ENCODE data around the gene SLC30A1. TPM values are rescaled to one million over a fixed set of nuclear protein-coding genes. Genes with fewer than 3 reads are reported as not detected.
"Not testable (repeated sequence)": the region's sequence is repeated elsewhere in the genome, so short reads cannot be mapped to it uniquely, and the experiment has no call there.

The SLC30A1 gene
- total RNA-seq (2014; rRNA removed; shearing (Covaris generic)) (40.0 and 46.9 TPM in 2 replicates), polyA plus RNA-seq (2016; fragmentation: Nextera tagmentation; extraction: Ambion mirVana) (22.7 and 23.0 TPM in 2 replicates)

GRCh38 chr1:211578640-211579439, at the start of gene SLC30A1:
TSS of gene SLC30A1 (minus strand) at chr1:211579161. CDS start at chr1:211578612, 549 bp downstream.
- TF ChIP-seq EZH2phosphoT487 (IDR thresholded peaks at IDR 0.05; ENCODE audit: insufficient read depth, low read depth) (no peak), EZH2 (IDR thresholded peaks at IDR 0.05; ENCODE audit: insufficient read depth, poor library complexity, severe bottlenecking) (no peak)
- Histone ChIP-seq H3K36me3 (ENCODE audit: low read depth) (peaks cover 21% of the 10 kb centered on the region), H3K79me2 (ENCODE audit: insufficient read depth) (peaks cover 50% of the 10 kb centered on the region), H2AFZ (peak within 1 kb of the TSS; percentile 71), H3K4me3 (peak within 1 kb of the TSS; percentile 95), H3K27me3 (replicated peaks; ENCODE audit: insufficient read depth) (no peaks in the 10 kb centered on the region), H3K9me2 (ENCODE audit: insufficient read depth) (no peaks in the 10 kb centered on the region), H3K27ac (peak within 1 kb of the TSS; percentile 81), H4K20me1 (ENCODE audit: insufficient read depth) (peaks cover 24% of the 10 kb centered on the region; the same call in 1 of the 2 replicates), H3K4me2 (ENCODE audit: unreplicated experiment) (peak within 1 kb of the TSS; percentile 88), H3F3A (ENCODE audit: insufficient read depth) (peaks cover 41% of the 10 kb centered on the region), H3K9me3 (ENCODE audit: low read depth) (no peaks in the 10 kb centered on the region), H3K9ac (peak within 1 kb of the TSS; percentile 89), H3K4me1 (ENCODE audit: insufficient read depth) (peaks cover 62% of the 10 kb centered on the region)
- DNase-seq = peak; percentile 100
- in situ Hi-C loops (cut with MboI) = no loop called here
- WGBS, 2 experiments (ENCODE audit: low coverage in 1 of 2, low lambda C conversion rate in 2 of 2, missing lambda C conversion rate in 2 of 2) = 1% methylated on average over 75 to 84 of the region's 98 CpGs

- H3K9me3 ChIP-seq (ENCODE audit: low read depth) = no peaks in the 10 kb centered on the region
- H3K9ac ChIP-seq = no peak overlapping the region
- no peak for TF ChIP-seq EZH2phosphoT487 (IDR thresholded peaks at IDR 0.05; ENCODE audit: insufficient read depth, low read depth)
- TF ChIP-seq EZH2 (IDR thresholded peaks at IDR 0.05; ENCODE audit: insufficient read depth, poor library complexity, severe bottlenecking) = no peak
- H3F3A ChIP-seq (ENCODE audit: insufficient read depth) = no peaks in the 10 kb centered on the region
- H3K4me3 ChIP-seq = no peak overlapping the region
- no peaks in the 10 kb centered on the region for H3K79me2 ChIP-seq (ENCODE audit: insufficient read depth)
- no peak for DNase-seq
- no peak overlapping the region for H3K4me2 ChIP-seq (ENCODE audit: unreplicated experiment)
- WGBS, 2 experiments (ENCODE audit: low coverage in 1 of 2, low lambda C conversion rate in 2 of 2, missing lambda C conversion rate in 2 of 2) = 48 to 57% methylated on average over 4 of the region's 4 CpGs
- no peaks in the 10 kb centered on the region for H3K27me3 ChIP-seq (replicated peaks; ENCODE audit: insufficient read depth)
- no peaks in the 10 kb centered on the region for H3K9me2 ChIP-seq (ENCODE audit: insufficient read depth)
- no peak overlapping the region for H2AFZ ChIP-seq
- no peaks in the 10 kb centered on the region for H4K20me1 ChIP-seq (ENCODE audit: insufficient read depth)
- H3K4me1 ChIP-seq (ENCODE audit: insufficient read depth) = 0 out of 2 replicates have a peak, but pooled peaks cover 5% of the 10 kb centered on the region
- no peak overlapping the region for H3K27ac ChIP-seq
- in situ Hi-C loops (cut with MboI) = no loop called here
- no peaks in the 10 kb centered on the region for H3K36me3 ChIP-seq (ENCODE audit: low read depth)
Measured at GRCh38 chr1:211628417-211628816, 49.5 kb upstream of the SLC30A1 start.

- Histone ChIP-seq H3K36me3 (ENCODE audit: low read depth) (no peaks in the 10 kb centered on the region), H3K27me3 (replicated peaks; ENCODE audit: insufficient read depth) (no peaks in the 10 kb centered on the region), H3K4me1 (ENCODE audit: insufficient read depth) (no peaks in the 10 kb centered on the region), H3K4me3 (no peak overlapping the region), H3K9me3 (ENCODE audit: low read depth) (no peaks in the 10 kb centered on the region), H2AFZ (no peak overlapping the region), H4K20me1 (ENCODE audit: insufficient read depth) (no peaks in the 10 kb centered on the region), H3K9ac (no peak overlapping the region), H3F3A (ENCODE audit: insufficient read depth) (no peaks in the 10 kb centered on the region), H3K9me2 (ENCODE audit: insufficient read depth) (no peaks in the 10 kb centered on the region), H3K79me2 (ENCODE audit: insufficient read depth) (no peaks in the 10 kb centered on the region), H3K27ac (no peak overlapping the region), H3K4me2 (ENCODE audit: unreplicated experiment) (no peak overlapping the region)
- TF ChIP-seq EZH2 (IDR thresholded peaks at IDR 0.05; ENCODE audit: insufficient read depth, poor library complexity, severe bottlenecking) (no peak), EZH2phosphoT487 (IDR thresholded peaks at IDR 0.05; ENCODE audit: insufficient read depth, low read depth) (no peak)
- DNase-seq = no peak
- in situ Hi-C loops (cut with MboI) = no loop called here
- WGBS, 2 experiments (ENCODE audit: low coverage in 1 of 2, low lambda C conversion rate in 2 of 2, missing lambda C conversion rate in 2 of 2) = 95% methylated on average over 4 of the region's 4 CpGs
Measured at GRCh38 chr1:211627259-211627658, 48.3 kb upstream of the SLC30A1 start.

- in situ Hi-C loops (cut with MboI); H3F3A ChIP-seq (ENCODE audit: insufficient read depth); H3K27me3 ChIP-seq (replicated peaks; ENCODE audit: insufficient read depth); H3K4me2 ChIP-seq (ENCODE audit: unreplicated experiment); H3K79me2 ChIP-seq (ENCODE audit: insufficient read depth); DNase-seq; H3K4me3 ChIP-seq; H3K9me3 ChIP-seq (ENCODE audit: low read depth); H3K9ac ChIP-seq; H4K20me1 ChIP-seq (ENCODE audit: insufficient read depth); H3K9me2 ChIP-seq (ENCODE audit: insufficient read depth); H2AFZ ChIP-seq; H3K4me1 ChIP-seq (ENCODE audit: insufficient read depth); H3K27ac ChIP-seq; H3K36me3 ChIP-seq (ENCODE audit: low read depth): not testable (repeated sequence)
- 83 to 87% methylated on average over 6 to 7 of the region's 7 CpGs for WGBS, 2 experiments (ENCODE audit: low coverage in 1 of 2, low lambda C conversion rate in 2 of 2, missing lambda C conversion rate in 2 of 2)
Measured at GRCh38 chr1:211625866-211626265, 46.9 kb upstream of the SLC30A1 start.
